GM12892 (cell line): ENCODE results near the gene NKD2.

Experiments used
- POLR2A ChIP-seq: IDR thresholded peaks from 2 replicates; pipeline ENCODE4 v1.6.1; 2011; ENCODE audit warnings: low read depth, low read length, control low read depth
- POLR2AphosphoS5 ChIP-seq: IDR thresholded peaks from 2 replicates; pipeline ENCODE4 v1.6.1; 2011; ENCODE audit warnings: low read depth, low read length, control low read depth
- TAF1 ChIP-seq: IDR thresholded peaks from 2 replicates; pipeline ENCODE4 v1.6.1; 2011; ENCODE audit warnings: low read depth, mild to moderate bottlenecking, control low read depth, low read length, borderline replicate concordance

- TF ChIP-seq POLR2A (no peak), TAF1 (no peak), POLR2AphosphoS5 (no peak)
Observed at GRCh38 chr5:1032551-1033027, 24.0 kb downstream of the NKD2 start.
